HepG2 (cell line): ENCODE results near the gene GNG12. TPM values are rescaled to one million over a fixed set of nuclear protein-coding genes. Genes with fewer than 3 reads are reported as not detected.
A peak's percentile ranks its signal among the peaks of the same experiment; 100 is the strongest.

Experiments
- ARID2 ChIP-seq: sonication (generic); formaldehyde crosslinking; IDR thresholded peaks from 2 replicates; pipeline ENCODE4 v1.8.1; 2022; ENCODE audit warnings: mild to moderate bottlenecking, missing genetic modification reagents, borderline replicate concordance
- CBFB ChIP-seq: sonication (generic); formaldehyde crosslinking; IDR thresholded peaks from 2 replicates; pipeline ENCODE4 v1.4.0; 2020; ENCODE audit warnings: missing genetic modification reagents
- E2F1 ChIP-seq: sonication (generic); formaldehyde crosslinking; IDR thresholded peaks from 2 replicates; pipeline ENCODE4 v1.5.0; 2020; ENCODE audit warnings: missing genetic modification reagents
- E2F5 ChIP-seq: sonication (generic); formaldehyde crosslinking; conservative IDR thresholded peaks from 2 replicates; pipeline ENCODE4 v1.4.0; 2020; ENCODE audit warnings: missing genetic modification reagents
- KAT8 ChIP-seq: IDR thresholded peaks from 2 replicates; pipeline ENCODE4 v1.6.1; 2016; ENCODE audit warnings: missing genetic modification reagents, missing compliant biosample characterization
- MAFF ChIP-seq: IDR thresholded peaks from 2 replicates; pipeline ENCODE4 v1.6.1; 2011; ENCODE audit warnings: low read depth, low read length, improper control_type of control experiment
- MLX ChIP-seq: IDR thresholded peaks from 2 replicates; pipeline ENCODE4 v1.6.1; 2016
- NR2F2 ChIP-seq: IDR thresholded peaks from 2 replicates; pipeline ENCODE4 v1.6.1; 2012; ENCODE audit warnings: low read depth, inconsistent platforms, borderline replicate concordance
- RAD21 ChIP-seq: fragments of 450-650 bp; formaldehyde crosslinking; IDR thresholded peaks from 2 replicates; pipeline ENCODE4 v1.5.0; 2020; ENCODE audit warnings: mild to moderate bottlenecking
- REST ChIP-seq, 2 experiments: IDR thresholded peaks; 2 replicates each; pipeline ENCODE4 v1.6.1; 2011 to 2012; ENCODE audit warnings: low read length in 2 of 2, borderline replicate concordance in 1 of 2, low read depth in 1 of 2, mild to moderate bottlenecking in 1 of 2, moderate library complexity in 1 of 2
- RNF219 ChIP-seq: sonication (generic); formaldehyde crosslinking; IDR thresholded peaks from 2 replicates; pipeline ENCODE4 v1.5.0; 2020; ENCODE audit warnings: mild to moderate bottlenecking, missing genetic modification reagents
- SMC3 ChIP-seq: IDR thresholded peaks from 2 replicates; pipeline ENCODE4 v1.6.1; 2011; ENCODE audit warnings: low read length, improper control_type of control experiment
- ZFP91 ChIP-seq: sonication (generic); formaldehyde crosslinking; IDR thresholded peaks from 2 replicates; pipeline ENCODE4 v1.9.0; 2022; ENCODE audit warnings: missing genetic modification reagents, mild to moderate bottlenecking, borderline replicate concordance
- ZMYM2 ChIP-seq: sonication (generic); formaldehyde crosslinking; IDR thresholded peaks from 2 replicates; pipeline ENCODE4 v1.8.0; 2022; ENCODE audit warnings: mild to moderate bottlenecking, missing genetic modification reagents
- ZNF136 ChIP-seq: sonication (generic); formaldehyde crosslinking; IDR thresholded peaks from 2 replicates; pipeline ENCODE4 v1.8.1; 2022; ENCODE audit warnings: low read depth, mild to moderate bottlenecking, moderate library complexity, missing genetic modification reagents
- ZSCAN25 ChIP-seq: sonication (generic); formaldehyde crosslinking; IDR thresholded peaks from 2 replicates; pipeline ENCODE4 v1.8.0; 2022; ENCODE audit warnings: mild to moderate bottlenecking, missing genetic modification reagents
- polyA plus RNA-seq, 8 experiments: library from polyadenylated mRNA; depleted of rRNA in 3 of 8; stranded (reverse) in 7 of 8; unstranded in 1 of 8; fragments of >200 nt; fragmentation: Illumina TruSeq in 4 of 8; extraction: Trizol in 4 of 8; gene quantifications; 2 replicates each; pipeline versions ENCODE4 v1.2.1 to v1.2.3, GENCODE V29; 2011 to 2016; ENCODE audit warnings: low read depth in 4 of 8, missing spikeins in 1 of 8, mixed read lengths in 1 of 8; ENCODE audit not compliant: insufficient read depth in 1 of 8
- total RNA-seq, 5 experiments: library from RNA; depleted of rRNA; stranded (reverse); fragments of >200 nt; fragmentation: Illumina TruSeq; extraction: Trizol; gene quantifications; 2 replicates each; pipeline ENCODE4 v1.2.3, GENCODE V29; 2016; ENCODE audit warnings: low read depth in 1 of 5

The GNG12 gene
- total and polyA plus RNA-seq, 2 of the 13 experiments (the other 11 are each of a cell fraction or from before 2014, with no cell fraction given): 0.11 TPM

- TF ChIP-seq RNF219: no peak
- no peak; a peak in 1 of 4 replicates for TF ChIP-seq REST (IDR thresholded peaks at IDR 0.05; ENCODE audit: borderline replicate concordance in 1 of 2, low read depth in 1 of 2, low read length in 2 of 2)
- no peak for TF ChIP-seq ARID2
- no peak for TF ChIP-seq ZSCAN25 (CRISPR knock-in tag)
- peak; percentile 75 for TF ChIP-seq SMC3
- no peak for TF ChIP-seq NR2F2
- no peak for TF ChIP-seq ZNF136 (CRISPR knock-in tag)
- 0 out of 2 replicates have a peak, but pooled peaks have one; percentile 29 for TF ChIP-seq MLX (CRISPR knock-in tag)
- peak; percentile 79; the same call in 1 of the 2 replicates for TF ChIP-seq RAD21 (CRISPR knock-in tag)
- no peak for TF ChIP-seq E2F1
- TF ChIP-seq E2F5 (CRISPR knock-in tag): no peak
- no peak for TF ChIP-seq ZMYM2 (CRISPR knock-in tag)
- peak; percentile 34; the same call in 1 of the 2 replicates for TF ChIP-seq MAFF
- TF ChIP-seq ZFP91: no peak; the same call in 1 of the 2 replicates
- no peak for TF ChIP-seq CBFB (CRISPR knock-in tag)
- peak; percentile 44; the same call in 1 of the 2 replicates for TF ChIP-seq KAT8 (CRISPR knock-in tag)
Measured at GRCh38 chr1:67760030-67760821, 73.0 kb downstream of the GNG12 start (continued).
